GM21825 (cell line): Measurements from ENCODE around the gene SESN1.

Experiments used
- ATAC-seq: cut with Tn5 transposase; IDR thresholded peaks from one replicate; pipeline ENCODE4 v1.9.1; 2021; ENCODE audit warnings: mild to moderate bottlenecking, moderate library complexity; ENCODE audit not compliant: unreplicated experiment

The SESN1 gene

GRCh38 chr6:109033655-109034054, 61.0 kb downstream of the SESN1 start:
- no peak for ATAC-seq

DNA sequence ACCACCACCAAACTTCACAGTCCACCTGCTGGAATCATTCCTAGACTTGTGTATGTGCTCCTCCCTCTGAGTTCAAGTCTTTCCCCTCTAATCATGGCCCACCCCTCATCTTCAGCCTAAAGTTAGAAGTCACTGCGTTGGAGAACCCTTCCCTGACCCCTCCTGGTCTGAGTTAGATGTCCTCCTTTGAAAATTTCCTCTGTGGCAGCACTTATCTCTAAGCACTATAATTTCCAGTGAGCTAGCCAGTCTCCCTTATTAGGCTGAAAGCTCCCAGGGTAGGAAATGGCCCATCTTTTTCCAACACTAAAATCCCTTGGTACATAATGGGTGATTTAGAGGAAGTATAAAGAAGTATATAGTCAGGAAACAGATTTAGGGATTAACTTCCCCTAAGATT, 63.2 kb downstream of the SESN1 start:
- ATAC-seq = no peak

- ATAC-seq = no peak
These were observed 65.3 kb downstream of the SESN1 start for GRCh38 chr6:109029313-109029712.

- no peak for ATAC-seq
These were observed 66.2 kb downstream of the SESN1 start for GRCh38 chr6:109028439-109028838.

GRCh38 chr6:109027964-109028363, 66.7 kb downstream of the SESN1 start:
- no peak for ATAC-seq

- ATAC-seq = no peak
These were observed 69.0 kb downstream of the SESN1 start for GRCh38 chr6:109025639-109026038.

GRCh38 chr6:109024784-109025183, 69.9 kb downstream of the SESN1 start:
- no peak for ATAC-seq

GRCh38 chr6:109024368-109024767, 70.3 kb downstream of the SESN1 start:
- ATAC-seq = no peak

DNA sequence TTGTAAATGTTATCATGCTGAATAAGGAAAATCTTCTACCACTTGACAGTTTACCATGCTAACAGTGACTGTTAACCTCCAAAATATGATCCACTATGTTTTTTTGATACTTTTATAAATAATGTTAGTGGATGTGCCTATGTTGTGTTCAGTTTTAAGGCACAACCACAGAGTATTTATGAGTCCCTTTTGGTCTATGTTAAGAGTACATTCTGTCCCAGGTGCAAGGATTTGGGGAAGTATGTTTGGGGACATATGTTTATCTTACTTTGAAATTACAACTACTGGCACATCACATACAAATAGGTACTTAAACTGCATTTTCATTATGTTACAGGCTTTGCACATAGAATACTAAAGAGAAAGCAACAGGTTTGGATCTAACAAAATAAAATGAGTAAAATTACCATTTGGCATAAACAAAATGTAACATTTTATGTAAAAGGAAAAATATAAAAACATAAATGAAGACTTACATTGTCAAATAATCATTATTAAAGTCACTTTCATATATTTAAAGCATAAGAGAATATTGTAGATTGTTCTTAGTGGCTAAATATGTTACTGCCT, 71.2 kb downstream of the SESN1 start:
- no peak for ATAC-seq

DNA sequence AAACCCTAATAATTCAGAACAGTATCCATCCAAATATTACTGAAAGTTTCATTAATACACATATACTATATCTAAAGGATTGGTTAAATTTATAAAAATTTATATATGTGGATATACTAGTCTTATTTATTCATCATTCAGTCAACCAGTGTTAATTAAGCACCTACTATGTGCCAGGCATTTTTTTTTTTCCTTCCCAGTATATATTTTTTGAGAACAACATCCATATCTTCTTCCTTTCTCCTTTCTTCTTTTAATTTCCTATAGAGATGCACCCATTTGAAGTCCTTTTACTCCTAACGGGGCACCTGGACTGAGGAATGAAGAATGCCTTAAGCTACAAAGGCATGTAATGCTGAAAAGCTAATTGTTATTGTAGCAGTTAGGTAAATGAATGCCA, 72.8 kb downstream of the SESN1 start:
- no peak for ATAC-seq

- no peak for ATAC-seq
These were observed 74.7 kb downstream of the SESN1 start for GRCh38 chr6:109019911-109020310.

- no peak for ATAC-seq
These were observed 79.5 kb downstream of the SESN1 start for GRCh38 chr6:109015176-109015575.

- no peak for ATAC-seq
These were observed 80.0 kb downstream of the SESN1 start for GRCh38 chr6:109014606-109015005.

GRCh38 chr6:109013656-109014305, 80.9 kb downstream of the SESN1 start:
- ATAC-seq = no peak

GRCh38 chr6:109010705-109011102, 83.9 kb downstream of the SESN1 start:
- ATAC-seq = no peak

GRCh38 chr6:109009962-109010704, 84.5 kb downstream of the SESN1 start:
- ATAC-seq = no peak

GRCh38 chr6:109009236-109009961, 85.2 kb downstream of the SESN1 start:
- ATAC-seq = peak; percentile 98

DNA sequence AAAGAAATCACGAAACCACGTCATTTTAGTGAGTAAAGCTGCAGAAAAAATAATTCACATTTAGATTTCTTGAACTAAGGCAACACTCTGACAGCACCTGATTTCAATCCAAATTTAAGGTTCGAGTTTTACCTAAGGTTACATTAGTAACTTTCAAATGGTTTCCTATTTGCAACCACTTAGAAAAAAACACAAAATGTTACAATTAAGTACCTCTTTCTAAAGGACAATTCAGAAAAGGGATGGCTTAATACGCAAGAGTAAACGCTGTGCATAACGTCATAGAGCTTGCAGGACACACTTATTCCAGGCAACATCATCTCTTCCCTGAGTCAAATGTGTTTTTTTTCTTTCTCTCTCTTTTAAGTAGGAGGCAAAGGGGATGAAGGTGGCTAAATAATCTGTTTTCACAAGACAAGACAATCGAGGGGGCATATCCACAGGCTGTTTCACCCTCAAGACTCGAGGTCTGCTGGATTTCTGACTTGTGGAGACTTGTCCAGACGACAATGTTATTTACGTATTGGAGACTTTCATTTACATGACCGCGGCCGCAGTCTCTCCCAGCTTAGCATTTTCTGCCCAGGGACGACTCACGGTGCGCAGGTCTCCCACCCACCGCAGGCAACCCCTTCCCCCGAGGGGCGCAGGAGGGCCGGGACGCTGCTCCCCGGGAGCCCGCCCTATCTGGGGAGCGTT, 86.0 kb downstream of the SESN1 start:
- peak; percentile 11 for ATAC-seq

GRCh38 chr6:109008054-109008453, 86.6 kb downstream of the SESN1 start:
- no peak for ATAC-seq

DNA sequence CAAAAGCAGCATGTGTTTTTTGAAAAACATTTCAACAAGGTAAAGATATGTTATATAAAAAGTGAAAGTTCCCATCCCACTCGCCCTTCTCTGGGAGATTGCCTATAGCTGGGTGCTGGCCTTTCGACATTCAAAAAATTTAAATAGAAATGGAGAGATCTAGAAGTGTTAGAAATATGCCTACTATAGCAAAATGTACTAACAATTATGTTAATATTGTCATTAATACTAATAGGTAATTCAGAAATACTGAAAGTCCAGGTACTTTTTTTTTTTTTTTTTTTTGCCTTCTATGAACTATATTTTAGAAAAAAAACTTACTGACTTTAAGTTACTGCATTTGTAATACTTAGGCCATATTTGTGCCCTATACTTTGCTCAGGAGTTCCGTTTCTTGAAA, 87.1 kb downstream of the SESN1 start:
- no peak for ATAC-seq

DNA sequence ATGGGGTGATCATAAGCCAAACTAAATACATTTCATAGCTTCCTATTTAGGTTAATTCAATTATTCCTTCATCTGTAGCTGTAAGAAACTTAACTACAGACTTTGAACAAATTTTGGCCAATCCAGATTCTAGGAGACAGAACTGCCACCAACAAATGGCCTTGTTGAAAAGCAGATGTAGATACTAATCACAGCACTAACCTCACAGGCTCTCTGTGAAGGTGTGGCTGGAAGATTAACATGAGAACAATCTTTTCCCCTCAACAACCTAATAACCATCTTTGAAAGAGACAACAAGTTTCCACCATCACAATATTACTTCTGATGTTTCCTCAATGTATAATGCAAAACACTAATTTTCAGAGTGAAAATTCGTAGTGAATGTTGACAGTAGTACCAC, 87.8 kb downstream of the SESN1 start:
- ATAC-seq = no peak
